ENCODE data around the gene CHAC2.
"Not testable (repeated sequence)": the region's sequence is repeated elsewhere in the genome, so short reads cannot be mapped to it uniquely, and the experiment has no call there.

The CHAC2 gene

GRCh38 chr2:53752385-53752784, 15.2 kb upstream of the CHAC2 start:
- no peaks in the 10 kb centered on the region for H3K27me3 Mint-ChIP-seq
- H3K4me1 Mint-ChIP-seq: peaks cover 5% of the 10 kb centered on the region
- H3K4me3 Mint-ChIP-seq: no peak overlapping the region
- DNase-seq (ENCODE audit: low spot score in 2 of 2) (no peak), ATAC-seq (replicated peaks; ENCODE audit: extremely low read depth, poor library complexity, severe bottlenecking) (no peak)
- H3K27ac Mint-ChIP-seq (ENCODE audit: low read depth): no peak overlapping the region
- no peaks in the 10 kb centered on the region for H3K9me3 Mint-ChIP-seq
- peaks cover 10% of the 10 kb centered on the region for H3K36me3 Mint-ChIP-seq (ENCODE audit: insufficient read depth)

- H3K27me3 Mint-ChIP-seq: no peaks in the 10 kb centered on the region
- peaks cover 5% of the 10 kb centered on the region for H3K4me1 Mint-ChIP-seq
- no peak overlapping the region for H3K27ac Mint-ChIP-seq (ENCODE audit: low read depth)
- no peak overlapping the region for H3K4me3 Mint-ChIP-seq
- no peaks in the 10 kb centered on the region for H3K9me3 Mint-ChIP-seq
- DNase-seq (ENCODE audit: low spot score in 2 of 2) (no peak), ATAC-seq (replicated peaks; ENCODE audit: extremely low read depth, poor library complexity, severe bottlenecking) (no peak)
- H3K36me3 Mint-ChIP-seq (ENCODE audit: insufficient read depth): peaks cover 7% of the 10 kb centered on the region
Observed at GRCh38 chr2:53753041-53753440, 14.6 kb upstream of the CHAC2 start.

- Mint-ChIP-seq H3K4me3 (no peak overlapping the region), H3K9me3 (no peaks in the 10 kb centered on the region), H3K36me3 (ENCODE audit: insufficient read depth) (peaks cover 7% of the 10 kb centered on the region), H3K4me1 (peaks cover 9% of the 10 kb centered on the region), H3K27me3 (no peaks in the 10 kb centered on the region), H3K27ac (ENCODE audit: low read depth) (no peak overlapping the region)
- no peak for DNase-seq (ENCODE audit: low spot score in 2 of 2)
- no peak for ATAC-seq (replicated peaks; ENCODE audit: extremely low read depth, poor library complexity, severe bottlenecking)
Observed at GRCh38 chr2:53755121-53755520, 12.5 kb upstream of the CHAC2 start.

GRCh38 chr2:53756644-53757043, 11.0 kb upstream of the CHAC2 start:
- Mint-ChIP-seq H3K27me3 (no peaks in the 10 kb centered on the region), H3K36me3 (ENCODE audit: insufficient read depth) (peaks cover 11% of the 10 kb centered on the region), H3K9me3 (no peaks in the 10 kb centered on the region), H3K4me1 (peaks cover 7% of the 10 kb centered on the region), H3K4me3 (no peak overlapping the region), H3K27ac (ENCODE audit: low read depth) (no peak overlapping the region)
- ATAC-seq (replicated peaks; ENCODE audit: extremely low read depth, poor library complexity, severe bottlenecking) (no peak), DNase-seq (ENCODE audit: low spot score in 2 of 2) (no peak)

GRCh38 chr2:53757206-53757605, 10.4 kb upstream of the CHAC2 start:
- not testable (repeated sequence) for H3K9me3 Mint-ChIP-seq; H3K4me1 Mint-ChIP-seq; H3K27me3 Mint-ChIP-seq; ATAC-seq (replicated peaks; ENCODE audit: extremely low read depth, poor library complexity, severe bottlenecking); DNase-seq (ENCODE audit: low spot score in 2 of 2); H3K27ac Mint-ChIP-seq (ENCODE audit: low read depth); H3K4me3 Mint-ChIP-seq
- peaks cover 11% of the 10 kb centered on the region for H3K36me3 Mint-ChIP-seq (ENCODE audit: insufficient read depth)

GRCh38 chr2:53765767-53766166, 1.8 kb upstream of the CHAC2 start:
- Mint-ChIP-seq H3K36me3 (ENCODE audit: insufficient read depth) (peaks cover 22% of the 10 kb centered on the region), H3K9me3 (no peaks in the 10 kb centered on the region), H3K4me1 (peaks cover 11% of the 10 kb centered on the region), H3K27ac (ENCODE audit: low read depth) (no peak overlapping the region), H3K4me3 (no peak overlapping the region), H3K27me3 (no peaks in the 10 kb centered on the region)
- ATAC-seq (replicated peaks; ENCODE audit: extremely low read depth, poor library complexity, severe bottlenecking) (no peak), DNase-seq (ENCODE audit: low spot score in 2 of 2) (no peak)

GRCh38 chr2:53768242-53768542, 588 bp downstream of the CHAC2 start:
- H3K27me3 Mint-ChIP-seq: no peaks in the 10 kb centered on the region
- peaks cover 18% of the 10 kb centered on the region for H3K36me3 Mint-ChIP-seq (ENCODE audit: insufficient read depth)
- peak overlapping the region; percentile 92 for H3K27ac Mint-ChIP-seq (ENCODE audit: low read depth)
- H3K4me1 Mint-ChIP-seq: peaks cover 11% of the 10 kb centered on the region
- peak overlapping the region; percentile 94 for H3K4me3 Mint-ChIP-seq
- no peaks in the 10 kb centered on the region for H3K9me3 Mint-ChIP-seq
- ATAC-seq (replicated peaks; ENCODE audit: extremely low read depth, poor library complexity, severe bottlenecking): peak; percentile 75
- no peak for DNase-seq (ENCODE audit: low spot score in 2 of 2)

GRCh38 chr2:53769318-53769945, 1.8 kb downstream of the CHAC2 start:
- peaks cover 11% of the 10 kb centered on the region for H3K4me1 Mint-ChIP-seq
- no peaks in the 10 kb centered on the region for H3K27me3 Mint-ChIP-seq
- H3K36me3 Mint-ChIP-seq (ENCODE audit: insufficient read depth): peaks cover 14% of the 10 kb centered on the region
- no peak for ATAC-seq (replicated peaks; ENCODE audit: extremely low read depth, poor library complexity, severe bottlenecking)
- no peak for DNase-seq (ENCODE audit: low spot score in 2 of 2)
- H3K9me3 Mint-ChIP-seq: no peaks in the 10 kb centered on the region
- no peak overlapping the region for H3K4me3 Mint-ChIP-seq
- H3K27ac Mint-ChIP-seq (ENCODE audit: low read depth): no peak overlapping the region

- no peaks in the 10 kb centered on the region for H3K27me3 Mint-ChIP-seq
- H3K4me3 Mint-ChIP-seq: no peak overlapping the region
- ATAC-seq (replicated peaks; ENCODE audit: extremely low read depth, poor library complexity, severe bottlenecking): no peak
- no peak for DNase-seq (ENCODE audit: low spot score in 2 of 2)
- peaks cover 11% of the 10 kb centered on the region for H3K4me1 Mint-ChIP-seq
- H3K36me3 Mint-ChIP-seq (ENCODE audit: insufficient read depth): peaks cover 12% of the 10 kb centered on the region
- H3K27ac Mint-ChIP-seq (ENCODE audit: low read depth): no peak overlapping the region
- no peaks in the 10 kb centered on the region for H3K9me3 Mint-ChIP-seq
Observed at GRCh38 chr2:53770264-53770663, 2.7 kb downstream of the CHAC2 start.

GRCh38 chr2:53777134-53777533, 9.5 kb downstream of the CHAC2 start:
- no peaks in the 10 kb centered on the region for H3K9me3 Mint-ChIP-seq
- DNase-seq (ENCODE audit: low spot score in 2 of 2) (no peak), ATAC-seq (replicated peaks; ENCODE audit: extremely low read depth, poor library complexity, severe bottlenecking) (no peak)
- H3K27ac Mint-ChIP-seq (ENCODE audit: low read depth): peak overlapping the region; percentile 41
- peaks cover 22% of the 10 kb centered on the region for H3K4me1 Mint-ChIP-seq
- H3K27me3 Mint-ChIP-seq: no peaks in the 10 kb centered on the region
- no peak overlapping the region for H3K4me3 Mint-ChIP-seq
- H3K36me3 Mint-ChIP-seq (ENCODE audit: insufficient read depth): peaks cover 14% of the 10 kb centered on the region

GRCh38 chr2:53778536-53779162, 11.0 kb downstream of the CHAC2 start:
- Mint-ChIP-seq H3K4me1 (peaks cover 22% of the 10 kb centered on the region), H3K4me3 (no peak overlapping the region), H3K27ac (ENCODE audit: low read depth) (no peak overlapping the region), H3K9me3 (no peaks in the 10 kb centered on the region), H3K27me3 (no peaks in the 10 kb centered on the region), H3K36me3 (ENCODE audit: insufficient read depth) (peaks cover 20% of the 10 kb centered on the region)
- DNase-seq (ENCODE audit: low spot score in 2 of 2) (no peak), ATAC-seq (replicated peaks; ENCODE audit: extremely low read depth, poor library complexity, severe bottlenecking) (no peak)

- ATAC-seq (replicated peaks; ENCODE audit: extremely low read depth, poor library complexity, severe bottlenecking): no peak
- no peak overlapping the region for H3K4me3 Mint-ChIP-seq
- DNase-seq (ENCODE audit: low spot score in 2 of 2): no peak
- peaks cover 18% of the 10 kb centered on the region for H3K36me3 Mint-ChIP-seq (ENCODE audit: insufficient read depth)
- no peaks in the 10 kb centered on the region for H3K9me3 Mint-ChIP-seq
- no peak overlapping the region for H3K27ac Mint-ChIP-seq (ENCODE audit: low read depth)
- H3K27me3 Mint-ChIP-seq: no peaks in the 10 kb centered on the region
- peaks cover 33% of the 10 kb centered on the region for H3K4me1 Mint-ChIP-seq
Observed at GRCh38 chr2:53780056-53780455, 12.5 kb downstream of the CHAC2 start.

- Mint-ChIP-seq H3K4me3 (no peak overlapping the region), H3K27ac (ENCODE audit: low read depth) (no peak overlapping the region), H3K4me1 (peaks cover 41% of the 10 kb centered on the region), H3K27me3 (no peaks in the 10 kb centered on the region), H3K9me3 (no peaks in the 10 kb centered on the region), H3K36me3 (ENCODE audit: insufficient read depth) (peaks cover 35% of the 10 kb centered on the region)
- ATAC-seq (replicated peaks; ENCODE audit: extremely low read depth, poor library complexity, severe bottlenecking): no peak
- no peak for DNase-seq (ENCODE audit: low spot score in 2 of 2)
Observed at GRCh38 chr2:53782676-53783075, 15.1 kb downstream of the CHAC2 start.

Data from central memory CD8-positive, alpha-beta T cell (primary cell).